Stimulated activated naive CD4-positive, alpha-beta T cell (primary cell): ENCODE measurements around the gene ARHGAP33.

Source experiments
- DNase-seq, 6 experiments: peaks; one replicate each; lab custom pipeline; 2025; lab: John Stamatoyannopoulos, UW

Gene ARHGAP33

GRCh38 chr19:35777086-35777841, 1.9 kb downstream of the ARHGAP33 start:
- DNase-seq = no peak

DNA sequence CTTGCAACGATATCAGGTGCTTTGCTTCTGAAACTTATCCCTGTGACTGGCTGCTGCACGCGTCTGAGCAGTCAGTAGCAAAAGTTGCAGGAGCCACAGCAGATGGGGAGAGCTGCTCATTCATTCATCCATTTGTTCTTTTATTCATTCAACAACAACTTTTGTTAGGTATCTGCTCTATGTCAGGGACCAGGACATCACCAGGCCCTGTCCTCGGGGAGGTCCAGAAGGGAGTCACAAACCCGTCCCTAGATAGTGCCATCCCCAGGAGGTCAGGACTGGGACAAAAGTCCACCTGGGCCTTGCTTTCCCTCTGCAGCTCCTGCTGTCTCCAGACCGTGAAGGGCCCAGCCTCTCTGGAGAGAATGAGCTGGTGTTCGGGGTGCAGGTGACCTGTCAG, 2.6 kb downstream of the ARHGAP33 start:
- no peak for DNase-seq

GRCh38 chr19:35779033-35779432, 3.7 kb downstream of the ARHGAP33 start:
- no peak for DNase-seq

DNA sequence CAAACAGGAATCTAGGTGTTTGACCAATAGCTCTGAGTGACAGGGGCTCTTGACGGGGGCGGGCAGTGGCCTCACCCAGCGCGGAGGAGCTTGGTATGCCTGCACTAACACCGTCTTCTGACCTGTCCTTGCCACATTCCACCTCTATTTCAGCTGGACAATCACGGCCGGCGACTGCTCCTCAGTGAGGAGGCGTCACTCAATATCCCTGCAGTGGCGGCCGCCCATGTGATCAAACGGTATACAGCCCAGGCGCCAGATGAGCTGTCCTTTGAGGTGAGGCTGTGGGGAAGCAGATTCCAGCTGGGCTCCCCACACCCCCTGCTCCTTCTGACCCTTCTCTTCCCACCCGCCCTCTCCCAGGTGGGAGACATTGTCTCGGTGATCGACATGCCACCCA, 4.7 kb downstream of the ARHGAP33 start:
- no peak for DNase-seq

DNA sequence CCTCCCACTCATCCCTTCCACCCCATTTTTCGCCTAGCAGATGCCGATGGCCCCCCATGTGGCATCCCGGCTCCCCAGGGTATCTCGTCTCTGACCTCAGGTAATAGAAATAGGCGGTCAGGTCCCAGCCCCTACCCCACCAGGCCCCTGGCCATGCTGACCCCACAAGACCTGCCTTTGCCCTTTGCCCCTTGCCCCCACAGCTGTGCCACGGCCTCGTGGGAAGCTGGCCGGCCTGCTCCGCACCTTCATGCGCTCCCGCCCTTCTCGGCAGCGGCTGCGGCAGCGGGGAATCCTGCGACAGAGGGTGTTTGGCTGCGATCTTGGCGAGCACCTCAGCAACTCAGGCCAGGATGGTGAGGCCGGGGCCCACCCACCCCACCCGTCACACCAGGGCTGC, 5.4 kb downstream of the ARHGAP33 start:
- DNase-seq = no peak

GRCh38 chr19:35781650-35782049, 6.3 kb downstream of the ARHGAP33 start:
- no peak for DNase-seq

DNA sequence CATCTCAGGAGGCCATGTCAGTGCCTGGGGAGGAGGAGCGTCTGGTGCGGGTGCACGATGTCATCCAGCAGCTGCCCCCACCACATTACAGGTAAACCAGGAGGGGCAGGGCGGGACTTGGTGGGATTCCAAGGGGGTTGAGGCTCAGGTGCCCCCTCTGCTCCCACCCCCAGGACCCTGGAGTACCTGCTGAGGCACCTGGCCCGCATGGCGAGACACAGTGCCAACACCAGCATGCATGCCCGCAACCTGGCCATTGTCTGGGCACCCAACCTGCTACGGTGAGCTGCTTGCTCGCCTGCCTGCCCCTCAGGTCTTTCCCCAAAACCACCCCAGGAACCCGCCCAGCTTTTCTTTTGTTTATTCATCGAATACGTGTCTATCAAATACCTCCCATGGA, 7.2 kb downstream of the ARHGAP33 start:
- DNase-seq = no peak

DNA sequence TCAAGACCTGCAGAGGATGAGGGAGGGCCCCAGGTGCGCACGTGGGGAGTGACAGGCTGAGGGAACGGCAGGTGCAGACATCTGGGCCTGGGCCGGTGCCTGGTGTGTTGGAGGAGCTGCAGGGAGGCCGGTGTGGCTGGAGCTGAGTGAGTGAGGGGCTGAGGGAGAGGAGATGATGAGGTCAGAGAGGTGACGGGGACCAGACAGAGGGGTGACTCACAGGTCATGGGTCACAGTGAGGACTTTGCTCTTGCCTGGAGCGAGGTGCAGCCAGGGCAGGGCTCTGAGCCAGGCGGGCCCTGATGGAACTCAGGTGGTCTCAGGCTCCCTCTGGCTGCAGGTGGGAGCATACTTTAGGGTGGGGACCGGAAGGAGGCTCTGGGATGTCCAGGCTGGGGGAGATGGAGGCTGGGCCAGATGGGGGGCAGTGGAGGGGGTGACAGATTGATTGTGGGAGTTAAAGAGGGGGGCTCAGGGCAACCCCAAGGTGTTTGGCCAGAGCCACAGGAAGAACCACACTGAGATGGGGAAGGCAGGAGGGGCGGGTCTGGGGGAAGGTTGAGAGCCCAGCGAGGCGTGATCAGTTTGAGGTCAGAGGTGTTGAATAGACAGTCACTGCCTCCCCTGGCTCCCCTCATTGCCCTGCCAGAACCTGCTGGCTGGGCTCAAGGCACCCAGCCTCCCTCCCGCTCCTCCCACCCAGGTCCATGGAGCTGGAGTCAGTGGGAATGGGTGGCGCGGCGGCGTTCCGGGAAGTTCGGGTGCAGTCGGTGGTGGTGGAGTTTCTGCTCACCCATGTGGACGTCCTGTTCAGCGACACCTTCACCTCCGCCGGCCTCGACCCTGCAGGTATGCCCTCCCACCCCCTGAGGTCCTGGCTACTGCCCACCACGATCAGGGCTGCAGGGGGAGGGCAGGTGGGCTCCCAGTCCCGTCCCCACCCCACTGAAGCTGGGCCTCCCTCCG, 8.4 kb downstream of the ARHGAP33 start:
- no peak for DNase-seq

DNA sequence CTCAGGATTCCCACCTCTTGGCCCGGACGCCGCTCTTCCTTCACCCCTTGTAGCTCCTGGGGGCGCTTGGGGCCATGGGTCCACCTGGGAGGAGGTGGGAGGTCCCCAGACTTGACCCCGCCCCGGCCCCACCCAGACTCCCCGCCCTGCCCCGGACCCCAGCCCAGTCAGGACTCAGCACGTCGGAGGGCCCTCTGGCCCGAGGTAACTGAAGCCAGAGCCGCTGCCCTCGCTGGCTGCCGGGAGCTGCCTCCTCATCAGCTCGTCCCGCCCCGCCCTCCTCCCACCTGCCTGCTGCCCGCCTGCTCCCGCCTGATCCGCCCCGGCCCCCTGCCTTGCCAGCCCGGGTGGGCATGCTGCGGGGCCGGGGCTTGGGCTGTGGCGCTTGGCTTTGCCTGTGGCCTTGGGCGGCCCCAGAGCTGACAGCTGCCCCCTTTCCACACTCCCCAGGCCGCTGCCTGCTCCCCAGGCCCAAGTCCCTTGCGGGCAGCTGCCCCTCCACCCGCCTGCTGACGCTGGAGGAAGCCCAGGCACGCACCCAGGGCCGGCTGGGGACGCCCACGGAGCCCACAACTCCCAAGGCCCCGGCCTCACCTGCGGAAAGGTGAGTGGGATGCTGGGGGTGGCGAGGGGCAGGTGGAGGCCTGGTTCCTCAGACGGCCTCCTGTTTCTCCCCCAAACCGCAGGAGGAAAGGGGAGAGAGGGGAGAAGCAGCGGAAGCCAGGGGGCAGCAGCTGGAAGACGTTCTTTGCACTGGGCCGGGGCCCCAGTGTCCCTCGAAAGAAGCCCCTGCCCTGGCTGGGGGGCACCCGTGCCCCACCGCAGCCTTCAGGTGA, 9.4 kb downstream of the ARHGAP33 start:
- no peak for DNase-seq

DNA sequence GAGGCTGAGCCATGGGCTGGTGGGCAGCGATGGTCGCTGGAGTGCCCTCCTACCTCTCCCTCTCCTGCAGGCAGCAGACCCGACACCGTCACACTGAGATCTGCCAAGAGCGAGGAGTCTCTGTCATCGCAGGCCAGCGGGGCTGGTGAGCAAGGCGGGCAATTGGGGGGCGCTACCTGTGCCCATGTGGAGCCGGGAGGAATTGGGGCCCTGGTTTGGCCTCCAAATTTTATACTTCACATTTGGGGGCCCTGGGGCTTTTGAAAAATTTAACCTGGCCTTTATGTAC, 9.9 kb downstream of the ARHGAP33 start:
- DNase-seq = no peak

- no peak for DNase-seq
These were observed 11.2 kb downstream of the ARHGAP33 start for GRCh38 chr19:35786299-35787160.

DNA sequence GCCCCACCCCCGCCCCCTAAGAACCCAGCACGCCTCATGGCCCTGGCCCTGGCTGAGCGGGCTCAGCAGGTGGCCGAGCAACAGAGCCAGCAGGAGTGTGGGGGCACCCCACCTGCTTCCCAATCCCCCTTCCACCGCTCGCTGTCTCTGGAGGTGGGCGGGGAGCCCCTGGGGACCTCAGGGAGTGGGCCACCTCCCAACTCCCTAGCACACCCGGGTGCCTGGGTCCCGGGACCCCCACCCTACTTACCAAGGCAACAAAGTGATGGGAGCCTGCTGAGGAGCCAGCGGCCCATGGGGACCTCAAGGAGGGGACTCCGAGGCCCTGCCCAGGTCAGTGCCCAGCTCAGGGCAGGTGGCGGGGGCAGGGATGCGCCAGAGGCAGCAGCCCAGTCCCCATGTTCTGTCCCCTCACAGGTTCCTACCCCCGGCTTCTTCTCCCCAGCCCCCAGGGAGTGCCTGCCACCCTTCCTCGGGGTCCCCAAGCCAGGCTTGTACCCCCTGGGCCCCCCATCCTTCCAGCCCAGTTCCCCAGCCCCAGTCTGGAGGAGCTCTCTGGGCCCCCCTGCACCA, 11.9 kb downstream of the ARHGAP33 start:
- DNase-seq = no peak

DNA sequence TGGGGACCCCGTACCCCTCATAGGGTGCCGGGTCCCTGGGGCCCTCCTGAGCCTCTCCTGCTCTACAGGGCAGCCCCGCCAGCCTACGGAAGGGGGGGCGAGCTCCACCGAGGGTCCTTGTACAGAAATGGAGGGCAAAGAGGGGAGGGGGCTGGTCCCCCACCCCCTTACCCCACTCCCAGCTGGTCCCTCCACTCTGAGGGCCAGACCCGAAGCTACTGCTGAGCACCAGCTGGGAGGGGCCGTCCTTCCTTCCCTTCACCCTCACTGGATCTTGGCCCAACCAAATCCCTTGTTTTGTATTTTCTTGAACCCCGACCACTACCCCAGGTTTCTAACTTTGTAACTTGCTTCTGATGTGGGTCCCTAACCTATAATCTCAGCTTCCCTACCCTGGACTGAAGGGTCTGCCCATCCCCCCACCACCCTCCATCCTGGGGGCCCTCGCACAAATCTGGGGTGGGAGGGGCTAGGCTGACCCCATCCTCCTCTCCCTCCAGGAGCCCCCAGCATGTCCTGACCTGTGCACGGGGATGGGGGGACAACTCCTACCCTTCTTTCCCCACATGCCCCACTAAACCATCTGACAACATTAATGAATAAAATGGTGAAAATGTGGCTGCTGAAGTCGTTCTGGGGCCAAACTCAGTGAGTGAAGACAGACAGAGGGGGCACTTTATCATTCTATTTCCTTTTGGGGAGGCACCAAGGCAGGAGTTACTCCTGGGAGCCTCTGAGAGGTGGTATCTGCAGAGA, 13.0 kb downstream of the ARHGAP33 start:
- DNase-seq = no peak

DNA sequence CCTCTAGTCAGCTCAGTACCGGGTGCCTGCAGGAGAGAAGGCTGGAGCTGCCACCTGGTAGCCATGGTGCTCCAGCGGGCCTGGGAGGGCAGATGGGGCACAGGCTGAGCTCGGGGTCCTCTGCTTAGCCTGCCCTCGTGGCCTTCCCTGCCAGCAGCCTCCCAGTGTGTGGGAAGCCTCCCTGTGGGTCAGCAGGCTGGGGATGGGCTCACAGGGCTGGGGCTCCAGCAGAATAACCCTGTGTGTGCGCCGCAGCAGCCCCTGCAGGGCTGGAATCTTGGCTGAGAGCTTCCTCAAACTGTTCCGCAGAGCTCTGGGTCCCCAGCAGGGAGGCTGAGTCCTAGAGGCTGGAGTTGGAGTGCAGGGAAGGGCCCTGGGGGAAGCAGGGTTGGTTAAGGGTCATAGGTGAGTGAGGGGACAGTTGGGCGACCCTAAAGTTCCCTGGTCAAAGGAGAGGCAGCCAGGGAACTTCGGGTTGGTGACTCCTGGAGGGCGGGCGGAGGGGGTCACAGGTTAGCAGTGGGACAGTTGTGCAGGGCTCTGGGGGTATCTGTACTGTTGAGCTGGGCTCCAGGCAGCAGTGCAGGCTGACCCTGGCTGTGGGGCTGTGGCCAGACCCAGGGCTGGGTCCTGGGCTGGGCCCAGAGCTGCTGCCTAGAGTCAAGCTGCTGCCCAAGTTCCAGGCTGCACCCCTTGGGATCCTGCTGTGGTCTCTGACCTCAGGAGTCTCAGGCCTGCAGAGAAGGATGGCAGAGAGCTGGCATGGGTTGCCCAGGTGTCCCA, 14.0 kb downstream of the ARHGAP33 start:
- no peak for DNase-seq

DNA sequence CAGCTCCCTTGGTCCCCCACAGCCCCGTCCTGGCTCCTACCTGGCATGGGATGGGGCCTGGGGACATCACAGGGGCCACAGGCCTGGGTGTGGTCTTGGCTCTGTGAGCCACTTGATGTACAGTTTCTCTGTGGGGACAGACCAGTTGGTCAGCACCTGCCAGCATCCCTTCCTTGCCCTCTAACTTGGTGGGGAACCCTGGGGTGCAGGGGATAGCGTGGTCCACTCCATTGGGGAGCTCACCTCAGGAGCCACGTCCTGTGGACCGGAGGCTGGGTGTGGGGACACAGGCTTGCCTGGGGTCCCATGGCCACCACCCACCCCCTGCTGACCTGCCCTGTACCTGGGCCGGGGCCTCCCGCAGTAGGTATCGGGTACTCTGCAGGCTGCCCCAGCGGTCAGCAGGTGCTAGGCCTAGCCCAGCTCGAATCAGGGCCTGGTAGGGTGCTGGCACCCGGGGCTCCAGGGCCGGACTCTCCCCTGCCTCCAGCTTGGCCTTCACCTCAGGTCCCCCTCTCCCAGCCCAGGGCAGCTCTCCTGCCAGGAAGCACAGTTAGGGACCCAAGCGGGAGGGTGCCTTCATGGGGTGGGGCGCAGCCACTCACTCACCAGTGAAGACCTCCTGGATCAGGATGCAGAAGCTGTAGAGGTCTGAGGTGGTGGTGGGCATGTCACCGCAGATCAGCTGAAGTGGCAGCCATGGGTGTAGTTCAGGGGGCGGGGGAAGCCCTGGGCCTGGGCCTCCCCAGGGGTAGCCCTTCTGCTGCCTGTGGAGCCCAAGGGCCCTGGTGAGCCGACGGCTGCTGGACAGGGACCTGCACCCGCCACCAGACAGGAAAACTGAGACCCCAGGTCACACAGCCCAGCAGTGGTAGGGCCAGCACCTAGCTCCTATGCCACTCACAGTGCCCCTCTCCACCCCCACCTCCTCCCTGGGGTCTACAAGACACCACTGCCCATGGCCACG, 14.9 kb downstream of the ARHGAP33 start:
- DNase-seq = no peak

- DNase-seq = peak in 1 of 6 experiments; percentile 3
These were observed 15.8 kb downstream of the ARHGAP33 start for GRCh38 chr19:35790981-35791813.

DNA sequence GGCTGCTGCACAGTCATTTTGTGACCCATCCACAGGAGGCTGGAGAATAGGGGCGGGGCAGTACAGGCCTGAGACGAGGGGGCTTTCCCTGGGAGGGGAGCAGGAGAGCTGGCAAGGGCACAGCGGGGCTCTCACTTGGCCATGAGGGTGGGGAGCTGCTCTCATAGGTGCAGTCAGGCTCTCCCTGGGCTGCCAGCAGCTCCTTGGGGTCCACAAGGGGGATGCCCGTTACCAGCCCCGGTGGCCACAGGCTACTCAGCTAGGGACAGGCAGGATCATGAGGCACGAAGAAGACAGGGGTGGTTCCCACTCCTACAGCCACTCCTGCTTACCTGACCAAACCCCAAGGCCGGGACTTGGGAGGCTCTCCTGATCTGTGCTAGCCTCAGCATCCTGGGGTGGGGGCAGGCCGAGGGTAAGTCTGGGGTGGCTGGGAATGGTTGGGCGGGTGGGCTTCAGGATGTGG, 16.5 kb downstream of the ARHGAP33 start:
- DNase-seq = no peak
